Measurements from ENCODE around the gene SYT6. TPM values are rescaled to one million over a fixed set of nuclear protein-coding genes. Genes with fewer than 3 reads are reported as not detected.

SYT6 gene
- total RNA-seq, 1 experiment from 2014 or later: 66.0 TPM

GRCh38 chr1:114189398-114189797, 35.7 kb upstream of the SYT6 start:
- Histone ChIP-seq H3K4me1 (ENCODE audit: insufficient read depth, low read length, poor library complexity, severe bottlenecking) (no peaks in the 10 kb centered on the region), H3K27me3 (replicated peaks; ENCODE audit: insufficient read depth, low read depth, low read length, poor library complexity) (no peaks in the 10 kb centered on the region), H3K4me3 (ENCODE audit: low read depth, low read length, poor library complexity, severe bottlenecking) (no peak overlapping the region), H3K36me3 (ENCODE audit: insufficient read depth, low read length, poor library complexity, severe bottlenecking) (no peaks in the 10 kb centered on the region), H3K9me3 (ENCODE audit: low read depth, low read length, poor library complexity, severe bottlenecking) (peaks cover 2% of the 10 kb centered on the region), H3K27ac (ENCODE audit: low read depth, low read length, poor library complexity, severe bottlenecking) (no peak overlapping the region)
- CTCF ChIA-PET: no interaction called here
- POLR2A ChIA-PET (ENCODE audit: low non-redundant PET): no interaction called here
- TF ChIP-seq EZH2 (IDR thresholded peaks at IDR 0.05; ENCODE audit: borderline replicate concordance, low read depth, low read length, poor library complexity, severe bottlenecking): no peak
- no peak for TF ChIP-seq CTCF (conservative IDR thresholded peaks at IDR 0.05; ENCODE audit: low read depth, low read length)
- intact Hi-C loops (cut with micrococcal nuclease; ENCODE audit: unreplicated experiment): no loop called here
- no peak for DNase-seq (ENCODE audit: low spot score)
- BruUV-seq (replicated peaks): no TSS peak

GRCh38 chr1:114181356-114181755, 27.7 kb upstream of the SYT6 start:
- ChIA-PET CTCF (no interaction called here), POLR2A (ENCODE audit: low non-redundant PET) (no interaction called here)
- Histone ChIP-seq H3K27me3 (replicated peaks; ENCODE audit: insufficient read depth, low read depth, low read length, poor library complexity) (no peaks in the 10 kb centered on the region), H3K4me3 (ENCODE audit: low read depth, low read length, poor library complexity, severe bottlenecking) (no peak overlapping the region), H3K9me3 (ENCODE audit: low read depth, low read length, poor library complexity, severe bottlenecking) (no peaks in the 10 kb centered on the region), H3K27ac (ENCODE audit: low read depth, low read length, poor library complexity, severe bottlenecking) (no peak overlapping the region), H3K36me3 (ENCODE audit: insufficient read depth, low read length, poor library complexity, severe bottlenecking) (no peaks in the 10 kb centered on the region), H3K4me1 (ENCODE audit: insufficient read depth, low read length, poor library complexity, severe bottlenecking) (no peaks in the 10 kb centered on the region)
- BruUV-seq (replicated peaks): no TSS peak
- intact Hi-C loops (cut with micrococcal nuclease; ENCODE audit: unreplicated experiment): no loop called here
- no peak for DNase-seq (ENCODE audit: low spot score)
- TF ChIP-seq CTCF (conservative IDR thresholded peaks at IDR 0.05; ENCODE audit: low read depth, low read length) (no peak), EZH2 (IDR thresholded peaks at IDR 0.05; ENCODE audit: borderline replicate concordance, low read depth, low read length, poor library complexity, severe bottlenecking) (no peak)

GRCh38 chr1:114180742-114181141, 27.1 kb upstream of the SYT6 start:
- no peaks in the 10 kb centered on the region for H3K4me1 ChIP-seq (ENCODE audit: insufficient read depth, low read length, poor library complexity, severe bottlenecking)
- CTCF ChIA-PET: no interaction called here
- no peaks in the 10 kb centered on the region for H3K9me3 ChIP-seq (ENCODE audit: low read depth, low read length, poor library complexity, severe bottlenecking)
- DNase-seq (ENCODE audit: low spot score): no peak
- no TSS peak for BruUV-seq (replicated peaks)
- no peaks in the 10 kb centered on the region for H3K27me3 ChIP-seq (replicated peaks; ENCODE audit: insufficient read depth, low read depth, low read length, poor library complexity)
- no peaks in the 10 kb centered on the region for H3K36me3 ChIP-seq (ENCODE audit: insufficient read depth, low read length, poor library complexity, severe bottlenecking)
- POLR2A ChIA-PET (ENCODE audit: low non-redundant PET): no interaction called here
- H3K27ac ChIP-seq (ENCODE audit: low read depth, low read length, poor library complexity, severe bottlenecking): no peak overlapping the region
- H3K4me3 ChIP-seq (ENCODE audit: low read depth, low read length, poor library complexity, severe bottlenecking): no peak overlapping the region
- intact Hi-C loops (cut with micrococcal nuclease; ENCODE audit: unreplicated experiment): no loop called here
- TF ChIP-seq EZH2 (IDR thresholded peaks at IDR 0.05; ENCODE audit: borderline replicate concordance, low read depth, low read length, poor library complexity, severe bottlenecking) (no peak), CTCF (conservative IDR thresholded peaks at IDR 0.05; ENCODE audit: low read depth, low read length) (no peak)
